ENCODE measurements around the gene ELOVL7. TPM values are rescaled to one million over a fixed set of nuclear protein-coding genes. Genes with fewer than 3 reads are reported as not detected.

The ELOVL7 gene
- total and polyA plus RNA-seq, 2 of the 4 experiments (the other 2 are of a cell fraction) = 0.18 TPM; not detected in 1

DNA sequence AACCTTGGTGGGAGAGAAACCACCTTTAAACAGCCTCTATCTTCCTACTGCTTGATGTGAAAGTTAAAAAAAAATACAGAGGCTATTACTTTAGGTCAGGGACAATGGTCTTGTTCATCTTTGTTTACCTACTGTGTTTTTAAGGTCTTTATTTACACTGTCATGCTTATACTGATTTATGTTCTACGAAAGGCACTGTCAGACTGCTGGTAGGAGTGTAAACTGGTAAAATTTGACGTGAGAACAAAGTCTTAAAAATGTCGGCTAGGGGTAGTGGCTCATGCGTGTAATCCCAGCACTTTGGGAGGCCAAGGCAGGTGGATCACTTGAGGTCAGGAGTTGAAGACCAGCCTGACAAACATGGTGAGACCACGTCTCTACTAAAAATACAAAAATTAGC, 42.1 kb upstream of the ELOVL7 start:
- ChIA-PET POLR2A (ENCODE audit: unreplicated experiment) (no interaction called here), CTCF (no interaction called here)
- Histone ChIP-seq H4K8ac (ENCODE audit: low read depth in 2 of 2, low read length in 2 of 2) (no peak overlapping the region), H3K4ac (ENCODE audit: low read depth, low read length) (no peak overlapping the region), H2AFZ (replicated peaks; ENCODE audit: low read length, poor library complexity) (no peak overlapping the region), H3K4me2 (ENCODE audit: low read depth, low read length) (no peak overlapping the region), H3K23ac (ENCODE audit: low read depth, low read length) (no peak overlapping the region), H4K91ac (ENCODE audit: insufficient read depth, low read depth, low read length) (no peak overlapping the region), H3K79me1 (ENCODE audit: low read depth in 1 of 2, low read length in 2 of 2) (no peaks in the 10 kb centered on the region), H3K9me3 (ENCODE audit: control insufficient read depth, insufficient read depth, low read length) (no peaks in the 10 kb centered on the region), H2BK20ac (ENCODE audit: low read depth, low read length) (no peak overlapping the region), H2BK15ac (ENCODE audit: low read depth, low read length) (no peak overlapping the region), H4K20me1 (ENCODE audit: insufficient read depth, low read length) (no peaks in the 10 kb centered on the region), H3K27ac (ENCODE audit: insufficient read depth, low read length) (no peak overlapping the region), H3K56ac (ENCODE audit: extremely low read depth, insufficient read depth, low read length) (no peak overlapping the region), H3K4me1 (ENCODE audit: control insufficient read depth, insufficient read depth, low read length) (no peaks in the 10 kb centered on the region), H2BK120ac (ENCODE audit: low read depth, low read length) (no peak overlapping the region), H3K9me1 (ENCODE audit: insufficient read depth, low read length) (no peaks in the 10 kb centered on the region), H3K14ac (replicated peaks; ENCODE audit: low read depth, low read length) (no peak overlapping the region), H3K4me3 (ENCODE audit: insufficient read depth, low read depth, low read length) (no peak overlapping the region), H3K9ac (ENCODE audit: low read depth, low read length) (no peak overlapping the region), H3K27me3 (ENCODE audit: control insufficient read depth, insufficient read depth, low read length) (no peaks in the 10 kb centered on the region), H2BK5ac (ENCODE audit: low read depth, low read length, poor library complexity, severe bottlenecking) (no peak overlapping the region), H4K5ac (ENCODE audit: low read depth, low read length) (no peak overlapping the region), H3K36me3 (ENCODE audit: control insufficient read depth, insufficient read depth, low read length) (no peaks in the 10 kb centered on the region), H2AK5ac (ENCODE audit: low read depth, low read length) (no peak overlapping the region), H2AK9ac (replicated peaks; ENCODE audit: low read depth, low read length, poor library complexity) (no peak overlapping the region), H3K18ac (ENCODE audit: low read depth, low read length) (no peak overlapping the region)
- TF ChIP-seq CEBPB (IDR thresholded peaks at IDR 0.05; ENCODE audit: low read depth, low read length) = no peak
- no peak for TF ChIP-seq SMC3 (IDR thresholded peaks at IDR 0.05; ENCODE audit: low read depth, low read length)
- no peak for TF ChIP-seq MAZ (IDR thresholded peaks at IDR 0.05; ENCODE audit: borderline replicate concordance, low read depth, low read length)
- TF ChIP-seq FOS (IDR thresholded peaks at IDR 0.05; ENCODE audit: low read depth, low read length) = no peak
- no peak for TF ChIP-seq RFX5 (IDR thresholded peaks at IDR 0.05; ENCODE audit: low read depth, low read length)
- TF ChIP-seq NFE2L2 (IDR thresholded peaks at IDR 0.05; ENCODE audit: low read depth, low read length) = no peak
- TF ChIP-seq, protein P1, sequence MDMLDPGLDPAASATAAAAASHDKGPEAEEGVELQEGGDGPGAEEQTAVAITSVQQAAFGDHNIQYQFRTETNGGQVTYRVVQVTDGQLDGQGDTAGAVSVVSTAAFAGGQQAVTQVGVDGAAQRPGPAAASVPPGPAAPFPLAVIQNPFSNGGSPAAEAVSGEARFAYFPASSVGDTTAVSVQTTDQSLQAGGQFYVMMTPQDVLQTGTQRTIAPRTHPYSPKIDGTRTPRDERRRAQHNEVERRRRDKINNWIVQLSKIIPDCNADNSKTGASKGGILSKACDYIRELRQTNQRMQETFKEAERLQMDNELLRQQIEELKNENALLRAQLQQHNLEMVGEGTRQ (IDR thresholded peaks at IDR 0.05; ENCODE audit: low read depth, low read length) = no peak
- TF ChIP-seq RCOR1 (IDR thresholded peaks at IDR 0.05; ENCODE audit: insufficient replicate concordance, low read length) = no peak
- no peak for TF ChIP-seq CHD1 (IDR thresholded peaks at IDR 0.05; ENCODE audit: low read depth, low read length)
- no peak for TF ChIP-seq MAFK (IDR thresholded peaks at IDR 0.05; ENCODE audit: low read depth, low read length)
- no peak for TF ChIP-seq POLR2A (IDR thresholded peaks at IDR 0.05; ENCODE audit: low read depth, low read length)
- TF ChIP-seq, protein P2, sequence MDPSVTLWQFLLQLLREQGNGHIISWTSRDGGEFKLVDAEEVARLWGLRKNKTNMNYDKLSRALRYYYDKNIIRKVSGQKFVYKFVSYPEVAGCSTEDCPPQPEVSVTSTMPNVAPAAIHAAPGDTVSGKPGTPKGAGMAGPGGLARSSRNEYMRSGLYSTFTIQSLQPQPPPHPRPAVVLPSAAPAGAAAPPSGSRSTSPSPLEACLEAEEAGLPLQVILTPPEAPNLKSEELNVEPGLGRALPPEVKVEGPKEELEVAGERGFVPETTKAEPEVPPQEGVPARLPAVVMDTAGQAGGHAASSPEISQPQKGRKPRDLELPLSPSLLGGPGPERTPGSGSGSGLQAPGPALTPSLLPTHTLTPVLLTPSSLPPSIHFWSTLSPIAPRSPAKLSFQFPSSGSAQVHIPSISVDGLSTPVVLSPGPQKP (IDR thresholded peaks at IDR 0.05; ENCODE audit: borderline replicate concordance, low read depth, low read length) = no peak
- TF ChIP-seq MXI1 (IDR thresholded peaks at IDR 0.05; ENCODE audit: borderline replicate concordance, low read depth, low read length) = no peak
- TF ChIP-seq, protein P3, sequence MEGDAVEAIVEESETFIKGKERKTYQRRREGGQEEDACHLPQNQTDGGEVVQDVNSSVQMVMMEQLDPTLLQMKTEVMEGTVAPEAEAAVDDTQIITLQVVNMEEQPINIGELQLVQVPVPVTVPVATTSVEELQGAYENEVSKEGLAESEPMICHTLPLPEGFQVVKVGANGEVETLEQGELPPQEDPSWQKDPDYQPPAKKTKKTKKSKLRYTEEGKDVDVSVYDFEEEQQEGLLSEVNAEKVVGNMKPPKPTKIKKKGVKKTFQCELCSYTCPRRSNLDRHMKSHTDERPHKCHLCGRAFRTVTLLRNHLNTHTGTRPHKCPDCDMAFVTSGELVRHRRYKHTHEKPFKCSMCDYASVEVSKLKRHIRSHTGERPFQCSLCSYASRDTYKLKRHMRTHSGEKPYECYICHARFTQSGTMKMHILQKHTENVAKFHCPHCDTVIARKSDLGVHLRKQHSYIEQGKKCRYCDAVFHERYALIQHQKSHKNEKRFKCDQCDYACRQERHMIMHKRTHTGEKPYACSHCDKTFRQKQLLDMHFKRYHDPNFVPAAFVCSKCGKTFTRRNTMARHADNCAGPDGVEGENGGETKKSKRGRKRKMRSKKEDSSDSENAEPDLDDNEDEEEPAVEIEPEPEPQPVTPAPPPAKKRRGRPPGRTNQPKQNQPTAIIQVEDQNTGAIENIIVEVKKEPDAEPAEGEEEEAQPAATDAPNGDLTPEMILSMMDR (conservative IDR thresholded peaks at IDR 0.05; ENCODE audit: low read depth, low read length) = no peak
- no peak for TF ChIP-seq RAD21 (IDR thresholded peaks at IDR 0.05; ENCODE audit: low read length)
- intact Hi-C loops (cut with micrococcal nuclease) (no loop called here), dilution Hi-C loops (cut with HindIII; ENCODE audit: low sequenced_read_pairs, unreplicated experiment) (no loop called here), in situ Hi-C loops (cut with MboI; ENCODE audit: low sequenced_read_pairs) (no loop called here)
- no peak for DNase-seq
- ATAC-seq (ENCODE audit: low read depth) = no peak
- BruUV-seq (replicated peaks) = no TSS peak
- 67% methylated on average over 3 of the region's 5 CpGs; no CpG with 5 or more reads in 1 of the 2 experiments for WGBS, 2 experiments (ENCODE audit: extremely low coverage in 2 of 2, insufficient read length in 1 of 2)

Data from IMR-90 (cell line).